ENCODE data around the gene PDE4A.

- TF ChIP-seq CTCF (IDR thresholded peaks at IDR 0.05): no peak
- TF ChIP-seq POLR2A (IDR thresholded peaks at IDR 0.05): peak in 1 of 2 donors; percentile 66
These were observed 39.8 kb upstream of the PDE4A start, which contains the start of gene TYK2 for GRCh38 chr19:10380313-10381102.

All from heart left ventricle (tissue), 13 donors.